Natural killer cell (primary cell): ENCODE measurements around the gene G6PD. TPM values are rescaled to one million over a fixed set of nuclear protein-coding genes. Genes with fewer than 3 reads are reported as not detected.

Source experiments
- ATAC-seq, 3 donors: fragments of 150-1000 bp in 2 of 3; fragments of 200-7000 bp in 1 of 3; cut with Tn5 transposase; 1 replicate in 1 of 3; 2 replicates in 2 of 3; pipeline ENCODE4 v1.10.0; 2021; ENCODE audit warnings: mild to moderate bottlenecking in 2 of 3, moderate library complexity in 2 of 3
- DNase-seq, 2 donors: peaks; one replicate each; pipeline versions ENCODE4 v3.0.0 to v3.0.0-alpha.2; 2013 to 2021; ENCODE audit warnings: mixed read lengths in 1 of 2
- H3K27ac ChIP-seq: one replicate; pipeline ENCODE4 v1.5.1; 2013; ENCODE audit warnings: mild to moderate bottlenecking, low read length
- H3K27me3 ChIP-seq: one replicate; pipeline ENCODE4 v1.6.1; 2013; ENCODE audit warnings: low read length; ENCODE audit not compliant: control insufficient read depth, insufficient read depth
- H3K36me3 ChIP-seq: one replicate; pipeline ENCODE4 v1.6.1; 2013; ENCODE audit warnings: low read length; ENCODE audit not compliant: control insufficient read depth, insufficient read depth
- H3K4me1 ChIP-seq: one replicate; pipeline ENCODE4 v1.6.1; 2013; ENCODE audit warnings: low read length; ENCODE audit not compliant: control insufficient read depth, insufficient read depth
- H3K4me3 ChIP-seq: one replicate; pipeline ENCODE4 v1.5.1; 2013; ENCODE audit warnings: low read length
- H3K9me3 ChIP-seq: one replicate; pipeline ENCODE4 v1.6.1; 2013; ENCODE audit warnings: low read length; ENCODE audit not compliant: control insufficient read depth, insufficient read depth
- H3K27ac Mint-ChIP-seq, 2 donors: one replicate each; pipeline ENCODE4 v1.8.0; 2022; ENCODE audit warnings: mild to moderate bottlenecking in 2 of 2, mixed read lengths in 2 of 2, moderate library complexity in 1 of 2
- H3K27me3 Mint-ChIP-seq, 2 donors: one replicate each; pipeline ENCODE4 v1.8.0; 2022; ENCODE audit warnings: low read depth in 2 of 2, mixed read lengths in 2 of 2
- H3K36me3 Mint-ChIP-seq: one replicate; pipeline ENCODE4 v1.8.0; 2022; ENCODE audit warnings: mixed read lengths
- H3K4me1 Mint-ChIP-seq, 2 donors: one replicate each; pipeline ENCODE4 v1.8.0; 2022; ENCODE audit warnings: mixed read lengths in 2 of 2
- H3K4me3 Mint-ChIP-seq: one replicate; pipeline ENCODE4 v1.8.0; 2022; ENCODE audit warnings: mild to moderate bottlenecking, moderate library complexity, mixed read lengths
- H3K9me3 Mint-ChIP-seq, 2 donors: one replicate each; pipeline ENCODE4 v1.8.0; 2022; ENCODE audit warnings: mixed read lengths in 2 of 2
- WGBS: methylation state at CpG from one replicate; pipeline ENCODE4 v1.1.7; 2013; ENCODE audit warnings: missing lambda C conversion rate; ENCODE audit not compliant: insufficient coverage; 5-methylcytosine and 5-hydroxymethylcytosine counted together
- intact Hi-C: fragments of 100-400 bp; cut with micrococcal nuclease; formaldehyde crosslinking; loops from one replicate; pipeline ENCODE4 v1.14.2; 2022
- total RNA-seq, 4 donors: library from RNA; stranded (reverse); fragments of 120-200 nt in 1 of 4; gene quantifications; one replicate each; pipeline versions ENCODE4 v1.2.3 to v1.2.4, GENCODE V29; 2013 to 2022
- TF ChIP-seq, protein P1 (sequence below): fragments of 200-600 bp; IDR thresholded peaks from one replicate; pipeline ENCODE4 v1.8.0; 2022; ENCODE audit warnings: antibody characterized with exemption

The G6PD gene
- total RNA-seq, 3 donors from 2014 or later (not counting 1 experiment from before 2014, with no cell fraction given): 184 to 220 (median 197) TPM

GRCh38 chrX:154545673-154546274 is 872 bp downstream of the G6PD start:
- TF ChIP-seq, protein P1, sequence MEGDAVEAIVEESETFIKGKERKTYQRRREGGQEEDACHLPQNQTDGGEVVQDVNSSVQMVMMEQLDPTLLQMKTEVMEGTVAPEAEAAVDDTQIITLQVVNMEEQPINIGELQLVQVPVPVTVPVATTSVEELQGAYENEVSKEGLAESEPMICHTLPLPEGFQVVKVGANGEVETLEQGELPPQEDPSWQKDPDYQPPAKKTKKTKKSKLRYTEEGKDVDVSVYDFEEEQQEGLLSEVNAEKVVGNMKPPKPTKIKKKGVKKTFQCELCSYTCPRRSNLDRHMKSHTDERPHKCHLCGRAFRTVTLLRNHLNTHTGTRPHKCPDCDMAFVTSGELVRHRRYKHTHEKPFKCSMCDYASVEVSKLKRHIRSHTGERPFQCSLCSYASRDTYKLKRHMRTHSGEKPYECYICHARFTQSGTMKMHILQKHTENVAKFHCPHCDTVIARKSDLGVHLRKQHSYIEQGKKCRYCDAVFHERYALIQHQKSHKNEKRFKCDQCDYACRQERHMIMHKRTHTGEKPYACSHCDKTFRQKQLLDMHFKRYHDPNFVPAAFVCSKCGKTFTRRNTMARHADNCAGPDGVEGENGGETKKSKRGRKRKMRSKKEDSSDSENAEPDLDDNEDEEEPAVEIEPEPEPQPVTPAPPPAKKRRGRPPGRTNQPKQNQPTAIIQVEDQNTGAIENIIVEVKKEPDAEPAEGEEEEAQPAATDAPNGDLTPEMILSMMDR: no peak
- H3K27ac Mint-ChIP-seq: peak overlapping the region; percentile 90 to 93
- no peaks in the 10 kb centered on the region for H3K9me3 Mint-ChIP-seq
- Histone ChIP-seq H3K36me3 (peaks cover 3% of the 10 kb centered on the region), H3K27ac (peak overlapping the region; percentile 71), H3K4me1 (peaks cover 71% of the 10 kb centered on the region), H3K27me3 (no peaks in the 10 kb centered on the region), H3K4me3 (peak overlapping the region; percentile 51), H3K9me3 (no peaks in the 10 kb centered on the region)
- DNase-seq: no peak
- 96% methylated on average over 16 of the region's 17 CpGs for WGBS
- no peaks in the 10 kb centered on the region for H3K27me3 Mint-ChIP-seq
- intact Hi-C loops: no loop called here
- peaks cover 25 to 52% of the 10 kb centered on the region in 2 donors for H3K4me1 Mint-ChIP-seq
- H3K4me3 Mint-ChIP-seq: peak overlapping the region; percentile 75
- no peaks in the 10 kb centered on the region for H3K36me3 Mint-ChIP-seq
- no peak for ATAC-seq

DNA sequence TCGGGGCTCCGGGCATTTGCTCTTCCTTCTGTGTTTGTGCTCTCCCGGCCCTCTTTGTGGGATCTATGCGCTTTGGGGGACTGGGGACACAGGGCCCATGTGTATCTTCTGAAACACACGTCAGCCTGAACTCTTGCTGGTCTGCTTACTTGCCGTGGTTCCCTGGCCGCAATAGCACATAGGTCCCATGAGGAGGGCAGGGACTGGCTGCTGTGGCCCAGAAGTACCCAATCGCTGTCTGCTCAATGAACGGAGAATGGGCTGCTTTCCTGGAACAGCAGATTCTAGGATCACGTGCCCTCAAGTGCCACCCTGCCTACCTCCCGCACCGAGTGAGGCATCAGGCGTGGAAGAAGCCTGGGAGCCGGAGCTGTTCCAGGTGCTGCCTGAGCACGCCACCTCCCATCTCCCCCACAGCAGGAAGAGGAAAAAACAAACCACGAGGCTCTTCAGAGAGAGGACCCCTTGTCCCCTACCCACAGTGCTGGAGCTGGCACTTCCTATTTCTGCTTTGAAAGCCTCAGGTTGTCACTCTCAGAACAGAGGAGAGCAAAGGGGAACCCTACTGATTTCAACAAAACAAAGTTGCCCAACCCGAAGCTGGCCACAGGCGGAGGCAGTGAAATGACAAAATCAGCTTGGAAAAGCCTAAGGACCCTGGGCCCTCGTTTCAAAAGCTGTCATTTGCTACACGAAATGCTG is 3.8 kb downstream of the G6PD start:
- intact Hi-C loops: no loop called here
- peak in 2 of 3 donors; percentile 6 to 8 for ATAC-seq
- Histone ChIP-seq H3K4me1 (peaks cover 74% of the 10 kb centered on the region), H3K36me3 (peaks cover 3% of the 10 kb centered on the region), H3K27me3 (no peaks in the 10 kb centered on the region), H3K9me3 (no peaks in the 10 kb centered on the region), H3K4me3 (no peak overlapping the region), H3K27ac (peak overlapping the region; percentile 91)
- peaks cover 31 to 44% of the 10 kb centered on the region in 2 donors for H3K4me1 Mint-ChIP-seq
- DNase-seq: peak in 1 of 2 donors; percentile 54
- TF ChIP-seq, protein P1: no peak
- peak overlapping the region; percentile 93 to 94 for H3K27ac Mint-ChIP-seq
- peak overlapping the region; percentile 81 for H3K4me3 Mint-ChIP-seq
- no peaks in the 10 kb centered on the region for H3K9me3 Mint-ChIP-seq
- no peaks in the 10 kb centered on the region for H3K27me3 Mint-ChIP-seq
- WGBS: 6% methylated on average over 19 of the region's 20 CpGs
- H3K36me3 Mint-ChIP-seq: no peaks in the 10 kb centered on the region

DNA sequence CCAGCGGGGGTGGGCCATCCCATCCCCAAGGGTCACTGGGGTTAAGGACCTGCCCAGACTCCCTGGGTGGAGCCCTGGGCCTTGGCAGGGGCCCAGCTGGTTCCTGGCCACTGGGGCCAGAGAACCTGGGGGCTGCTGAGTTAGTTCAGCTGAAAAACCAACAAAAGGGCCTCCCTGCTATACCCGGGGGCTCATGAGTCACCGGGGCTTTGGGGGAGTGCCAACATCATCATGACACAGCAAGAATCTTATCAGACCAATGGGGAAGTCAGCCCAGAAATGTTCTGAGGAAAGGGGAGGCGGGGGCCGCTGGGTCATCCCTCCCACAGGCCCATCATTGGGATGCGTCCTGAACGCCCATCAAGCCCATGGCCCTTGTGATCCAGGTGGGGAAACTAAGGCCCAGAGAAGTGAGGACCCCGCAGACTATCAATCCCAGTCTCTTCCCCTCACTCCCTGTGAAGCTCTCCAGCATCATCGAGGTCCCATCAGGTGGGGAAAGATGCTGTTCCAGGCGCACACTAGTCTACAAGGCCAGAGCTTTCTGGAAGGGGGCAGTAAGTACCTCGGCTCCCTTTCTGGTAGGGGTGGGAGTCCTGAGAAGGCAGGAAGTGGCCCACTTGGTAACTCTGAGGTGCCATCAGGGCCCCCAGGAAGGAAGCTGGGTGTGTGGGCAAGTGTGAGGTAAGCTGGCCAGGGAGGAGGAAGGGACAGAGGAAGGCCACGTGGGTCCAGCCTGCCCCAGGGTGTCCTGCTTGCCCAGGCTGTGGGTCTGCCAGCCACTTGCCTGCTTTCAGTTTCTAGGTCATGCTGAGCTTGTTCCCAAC is 4.5 kb downstream of the G6PD start:
- H3K9me3 ChIP-seq: no peaks in the 10 kb centered on the region
- no peaks in the 10 kb centered on the region for H3K36me3 Mint-ChIP-seq
- peak overlapping the region; percentile 91 for H3K27ac ChIP-seq
- peak overlapping the region; percentile 81 for H3K4me3 Mint-ChIP-seq
- no peaks in the 10 kb centered on the region for H3K27me3 ChIP-seq
- peaks cover 31 to 43% of the 10 kb centered on the region in 2 donors for H3K4me1 Mint-ChIP-seq
- H3K27ac Mint-ChIP-seq: peak overlapping the region; percentile 93 to 94
- peak; percentile 31 to 49 (median 46) for ATAC-seq
- H3K9me3 Mint-ChIP-seq: no peaks in the 10 kb centered on the region
- H3K4me1 ChIP-seq: peaks cover 79% of the 10 kb centered on the region
- TF ChIP-seq, protein P1: no peak
- WGBS: 31% methylated on average over 10 of the region's 12 CpGs
- no peaks in the 10 kb centered on the region for H3K27me3 Mint-ChIP-seq
- no peak overlapping the region for H3K4me3 ChIP-seq
- H3K36me3 ChIP-seq: peaks cover 3% of the 10 kb centered on the region
- peak; percentile 49 to 51 for DNase-seq
- intact Hi-C loops: no loop called here
